ENCODE data around the gene CXCL11. TPM values are rescaled to one million over a fixed set of nuclear protein-coding genes. Genes with fewer than 3 reads are reported as not detected.

CXCL11 gene
- total and polyA plus RNA-seq, 2 experiments from 2014 or later: 0.81 to 1.9 TPM

GRCh38 chr4:76074993-76075600, 39.2 kb upstream of the CXCL11 start:
- no peak for TF ChIP-seq NANOG (IDR thresholded peaks at IDR 0.05; ENCODE audit: borderline replicate concordance)
- TF ChIP-seq CREB1 (CRISPR knock-in tag; IDR thresholded peaks at IDR 0.05; ENCODE audit: low read depth): no peak
- no peak for TF ChIP-seq ZNF462 (CRISPR knock-in tag; IDR thresholded peaks at IDR 0.05)
- TF ChIP-seq POLR2AphosphoS5 (IDR thresholded peaks at IDR 0.05; ENCODE audit: low read depth): no peak
- no peak for TF ChIP-seq EZH2phosphoT487 (IDR thresholded peaks at IDR 0.05; ENCODE audit: unreplicated experiment)
- no peak for TF ChIP-seq STAT1 (IDR thresholded peaks at IDR 0.05; ENCODE audit: unreplicated experiment)
- no peak for TF ChIP-seq CTCF (conservative IDR thresholded peaks at IDR 0.05; ENCODE audit: low read depth in 2 of 2)
- TF ChIP-seq ETS1 (IDR thresholded peaks at IDR 0.05): no peak
- TF ChIP-seq EZH2 (IDR thresholded peaks at IDR 0.05; ENCODE audit: low read depth, unreplicated experiment): no peak
- no peak for TF ChIP-seq REST (IDR thresholded peaks at IDR 0.05; ENCODE audit: unreplicated experiment)
- TF ChIP-seq ZNF114 (CRISPR knock-in tag; IDR thresholded peaks at IDR 0.05): no peak
- TF ChIP-seq JUNB (IDR thresholded peaks at IDR 0.05; ENCODE audit: unreplicated experiment): no peak
- TF ChIP-seq ZNF331 (CRISPR knock-in tag; IDR thresholded peaks at IDR 0.05; ENCODE audit: low read depth): no peak
- peaks cover 4% of the 10 kb centered on the region; the same call in 1 of the 2 replicates for H3K9me2 ChIP-seq (ENCODE audit: insufficient read depth)
- H3K36me3 Mint-ChIP-seq (ENCODE audit: low read depth): no peaks in the 10 kb centered on the region
- DNase-seq (ENCODE audit: low spot score) (no peak), ATAC-seq (no peak)
- H4K20me1 ChIP-seq (replicated peaks; ENCODE audit: insufficient read depth): no peaks in the 10 kb centered on the region
- H2AFZ ChIP-seq: no peak overlapping the region
- no peaks in the 10 kb centered on the region for H3K9me3 Mint-ChIP-seq
- peaks cover 14% of the 10 kb centered on the region; the same call in 2 of the 3 replicates for H3K4me1 Mint-ChIP-seq
- no peak overlapping the region for H3K4me3 ChIP-seq
- no peak overlapping the region for H3K27ac Mint-ChIP-seq
- peak overlapping the region; percentile 86 for H3K27ac ChIP-seq (ENCODE audit: low read depth)
- no peaks in the 10 kb centered on the region for H3K27me3 ChIP-seq (ENCODE audit: insufficient read depth)
- H3K4me2 ChIP-seq: no peak overlapping the region
- no peaks in the 10 kb centered on the region for H3K36me3 ChIP-seq (ENCODE audit: insufficient read depth)
- H3K27me3 Mint-ChIP-seq (ENCODE audit: insufficient read depth, low read depth, poor library complexity): peaks cover 2% of the 10 kb centered on the region
- no peak overlapping the region for H3K4me3 Mint-ChIP-seq
- no peaks in the 10 kb centered on the region for H3K79me2 ChIP-seq (replicated peaks; ENCODE audit: insufficient read depth)
- H3F3A ChIP-seq (replicated peaks; ENCODE audit: low read depth): no peaks in the 10 kb centered on the region
- H3K4me1 ChIP-seq (ENCODE audit: insufficient read depth): peaks cover 15% of the 10 kb centered on the region
